Islet precursor cell (in vitro differentiated cells): ENCODE results near the gene S100A10.

ENCODE experiments used
- DNase-seq: peaks from one replicate; pipeline ENCODE4 v3.0.0-alpha.2; 2018

The S100A10 gene

GRCh38 chr1:152009691-152010090, 16.0 kb upstream of the S100A10 start:
- no peak for DNase-seq

- DNase-seq, result no peak
These were observed 13.4 kb upstream of the S100A10 start for GRCh38 chr1:152007047-152007446.

GRCh38 chr1:152005360-152005912, 11.8 kb upstream of the S100A10 start:
- DNase-seq, result no peak

GRCh38 chr1:152003846-152004442, 10.3 kb upstream of the S100A10 start:
- peak; percentile 81 for DNase-seq

GRCh38 chr1:152002960-152003359, 9.3 kb upstream of the S100A10 start:
- DNase-seq, result no peak

GRCh38 chr1:152001631-152002584, 8.2 kb upstream of the S100A10 start:
- DNase-seq, result peak; percentile 94

GRCh38 chr1:152000964-152001630, 7.4 kb upstream of the S100A10 start:
- no peak for DNase-seq

- no peak for DNase-seq
These were observed 5.1 kb upstream of the S100A10 start for GRCh38 chr1:151998611-151999362.

GRCh38 chr1:151997284-151997570, 3.6 kb upstream of the S100A10 start:
- DNase-seq, result no peak

GRCh38 chr1:151995774-151996173, 2.1 kb upstream of the S100A10 start:
- DNase-seq, result no peak

- DNase-seq, result peak; percentile 80
These were observed 1.3 kb upstream of the S100A10 start for GRCh38 chr1:151994956-151995355.

GRCh38 chr1:151993084-151993733, 450 bp downstream of the S100A10 start:
- no peak for DNase-seq

- DNase-seq, result peak; percentile 98
These were observed 1.2 kb downstream of the S100A10 start for GRCh38 chr1:151992303-151993083.

GRCh38 chr1:151991663-151992302, 1.9 kb downstream of the S100A10 start:
- DNase-seq, result no peak

- no peak for DNase-seq
These were observed 2.8 kb downstream of the S100A10 start for GRCh38 chr1:151990856-151991198.

- DNase-seq, result no peak
These were observed 3.4 kb downstream of the S100A10 start for GRCh38 chr1:151990058-151990855.

- DNase-seq, result peak; percentile 82
These were observed 4.3 kb downstream of the S100A10 start for GRCh38 chr1:151989211-151989862.

GRCh38 chr1:151988405-151988923, 5.2 kb downstream of the S100A10 start:
- DNase-seq, result peak; percentile 95

GRCh38 chr1:151986501-151987190, 7.0 kb downstream of the S100A10 start:
- no peak for DNase-seq
